ENCODE measurements around the gene TSNAX.

The TSNAX gene

DNA sequence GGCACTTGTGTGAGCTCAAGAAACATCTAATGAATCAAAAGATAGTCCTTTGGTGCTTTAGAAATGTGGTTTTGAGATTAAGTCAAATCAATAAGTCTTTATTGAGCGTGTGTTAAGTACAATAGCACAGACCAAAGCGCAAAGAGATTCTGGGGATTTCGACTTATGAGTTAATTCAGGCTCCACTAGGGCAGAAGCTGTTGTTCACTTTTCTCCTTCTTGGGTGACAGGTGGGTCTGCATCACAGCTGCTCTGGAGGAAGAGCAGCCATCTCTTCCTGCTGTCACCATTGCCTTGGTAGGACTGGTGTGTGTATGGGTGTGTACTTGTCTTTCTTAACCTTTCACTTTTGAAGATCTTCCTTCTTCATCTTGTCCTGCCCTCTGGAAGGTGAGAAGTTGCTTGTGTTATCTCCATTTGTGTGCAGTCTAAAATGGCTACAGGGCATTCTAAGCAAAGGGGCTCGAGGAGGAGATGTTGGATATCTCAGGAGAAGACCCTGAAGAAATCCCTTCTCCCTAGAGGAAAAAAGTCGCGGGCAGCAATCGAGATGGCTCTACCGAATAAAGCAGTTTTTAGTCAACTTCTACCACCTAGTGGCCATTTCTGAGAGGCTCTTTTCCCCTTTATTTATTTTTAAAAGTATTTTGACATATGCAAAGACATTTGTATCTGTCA, 75.3 kb downstream of the TSNAX start:
- peak; percentile 65 to 83 for DNase-seq

GRCh38 chr1:231604276-231604621, 75.8 kb downstream of the TSNAX start:
- no peak for DNase-seq

GRCh38 chr1:231605149-231606100, 77.0 kb downstream of the TSNAX start:
- peak in 1 of 2 donors; percentile 24 for DNase-seq

- no peak for DNase-seq
Observed at GRCh38 chr1:231606712-231607111, 78.2 kb downstream of the TSNAX start.

DNA sequence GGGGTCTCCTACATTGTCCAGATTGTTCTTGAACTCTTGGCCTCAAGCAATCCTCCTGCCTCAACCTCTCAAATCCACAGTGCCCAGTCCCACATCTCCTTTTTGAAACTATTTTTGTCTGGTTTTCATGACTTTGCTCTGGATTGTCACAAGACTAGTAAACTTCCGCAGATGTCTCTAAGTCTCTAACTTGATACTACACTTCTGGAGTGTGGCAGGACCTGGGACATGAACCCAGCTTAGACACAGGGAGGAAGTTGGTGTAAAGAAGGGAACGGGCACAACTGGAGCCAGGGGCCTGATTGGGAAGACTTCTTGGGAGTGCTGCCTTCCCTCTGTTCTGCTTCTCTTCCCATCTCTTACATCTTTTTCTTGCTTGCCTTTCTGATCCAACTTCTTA, 81.9 kb downstream of the TSNAX start:
- peak; percentile 51 to 53 for DNase-seq

- no peak for DNase-seq
Observed at GRCh38 chr1:231611111-231611510, 82.6 kb downstream of the TSNAX start.

DNA sequence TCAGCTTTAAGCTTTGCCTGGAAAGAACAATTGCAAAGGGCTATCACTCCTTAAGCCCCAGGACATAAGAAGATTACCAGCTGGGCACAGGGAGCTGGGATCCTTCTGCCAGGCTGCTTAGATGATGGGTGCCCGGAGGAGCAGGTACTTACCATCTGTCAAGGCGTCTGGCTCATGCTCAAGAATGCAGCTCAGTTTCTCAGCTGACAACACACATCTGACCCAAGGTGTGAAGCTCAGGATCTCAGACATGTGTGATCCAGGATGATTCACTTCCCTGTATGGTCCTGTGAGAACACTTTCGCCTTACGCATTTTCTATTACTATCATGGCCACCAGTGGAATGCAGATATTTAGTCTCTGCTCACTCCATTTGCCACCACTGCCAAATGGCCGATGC, 83.4 kb downstream of the TSNAX start:
- no peak for DNase-seq

- DNase-seq, result peak; percentile 78 to 91
Observed at GRCh38 chr1:231612393-231613089, 84.1 kb downstream of the TSNAX start.

DNA sequence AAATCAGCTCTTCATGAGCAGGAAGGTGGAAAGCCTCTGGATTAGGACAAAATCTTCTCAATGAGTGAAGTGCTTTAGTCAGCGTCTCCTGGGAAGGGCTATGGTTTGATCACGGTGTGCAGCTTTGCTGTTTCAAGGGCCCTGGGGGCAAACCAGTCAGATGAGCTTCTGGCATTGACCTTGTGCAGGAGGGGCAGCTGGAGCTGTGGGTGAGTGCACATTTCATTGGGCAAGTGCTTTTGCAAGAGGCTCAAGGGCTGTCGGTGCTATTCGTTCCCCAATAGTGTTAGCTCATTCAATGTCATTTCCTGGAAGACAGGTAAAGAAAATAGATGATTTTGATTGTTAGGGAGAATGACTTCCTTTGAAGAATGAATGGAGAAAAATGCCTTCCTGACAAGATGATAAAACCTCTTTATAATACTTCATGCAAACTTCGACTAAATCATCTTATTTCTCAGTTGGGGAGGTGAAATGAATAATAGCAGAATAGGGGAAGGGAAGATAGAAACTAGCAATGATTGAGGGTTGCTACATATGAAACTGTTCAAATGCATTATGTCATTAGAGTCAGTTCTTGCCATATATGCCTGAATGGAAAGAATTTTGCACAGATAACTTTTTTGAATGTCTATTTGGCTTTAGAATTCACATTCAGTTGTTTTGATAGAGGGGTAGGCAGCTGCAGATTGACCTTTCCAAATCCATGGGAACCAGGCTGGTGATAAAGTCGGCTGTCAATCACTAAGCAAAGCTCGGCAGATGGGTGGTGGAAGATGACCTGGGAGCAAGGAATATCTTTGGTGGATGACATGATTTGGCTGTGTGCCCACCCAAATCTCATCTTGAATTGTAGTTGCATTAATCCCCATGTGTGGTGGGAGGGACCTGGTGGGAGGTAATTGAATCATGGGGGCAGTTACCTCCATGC, 85.2 kb downstream of the TSNAX start:
- DNase-seq, result peak; percentile 30 to 59

Measured in inflammatory macrophage (primary cell).